Keratinocyte (primary cell): ENCODE measurements around the gene SWAP70. TPM values are rescaled to one million over a fixed set of nuclear protein-coding genes. Genes with fewer than 3 reads are reported as not detected.

Experiments used
- DNase-seq: peaks from one replicate; pipeline ENCODE4 v3.0.0-alpha.2; 2011; ENCODE audit warnings: low read depth, missing footprints, low spot score
- FAIRE-seq: peaks from 2 replicates; lab custom pipeline; 2011; peaks lifted over from hg19 to GRCh38; lab: Jason Lieb, UNC
- H2AFZ ChIP-seq: 2 replicates; pipeline ENCODE4 v1.6.0; 2012; ENCODE audit warnings: low read length, control low read depth, inconsistent platforms; ENCODE audit not compliant: control insufficient read depth
- H3K27ac ChIP-seq: 2 replicates; pipeline ENCODE4 v1.5.1; 2011; ENCODE audit warnings: low read length; ENCODE audit not compliant: control insufficient read depth, insufficient read depth
- H3K27me3 ChIP-seq: 3 replicates; pipeline ENCODE4 v1.6.0; 2011; ENCODE audit warnings: low read length; ENCODE audit not compliant: control insufficient read depth, insufficient read depth; ENCODE audit errors: extremely low read depth
- H3K36me3 ChIP-seq, 2 experiments: 2 replicates in 1 of 2; 3 replicates in 1 of 2; pipeline ENCODE4 v1.5.1; 2011; ENCODE audit warnings: low read length in 2 of 2, mild to moderate bottlenecking in 1 of 2; ENCODE audit not compliant: control insufficient read depth in 2 of 2, insufficient read depth in 2 of 2; ENCODE audit errors: extremely low read depth in 1 of 2
- H3K4me1 ChIP-seq: 3 replicates; pipeline ENCODE4 v1.5.1; 2011; ENCODE audit warnings: low read length; ENCODE audit not compliant: control insufficient read depth, insufficient read depth; ENCODE audit errors: extremely low read depth
- H3K4me2 ChIP-seq: 3 replicates; pipeline ENCODE4 v1.6.0; 2011; ENCODE audit warnings: low read depth, low read length; ENCODE audit not compliant: control insufficient read depth, insufficient read depth; ENCODE audit errors: extremely low read depth
- H3K4me3 ChIP-seq, 3 experiments: fragments of 200-600 bp in 1 of 3; sonication (generic) in 1 of 3; 2 replicates in 2 of 3; 3 replicates in 1 of 3; pipeline ENCODE4 v1.5.1; 2011 to 2016; ENCODE audit warnings: low read length in 3 of 3, mild to moderate bottlenecking in 3 of 3, control low read depth in 2 of 3, inconsistent platforms in 1 of 3, low read depth in 1 of 3, mixed read lengths in 1 of 3, mixed run types in 1 of 3, moderate library complexity in 1 of 3; ENCODE audit not compliant: control insufficient read depth in 2 of 3, insufficient read depth in 2 of 3; ENCODE audit errors: extremely low read depth in 1 of 3
- H3K79me2 ChIP-seq: 2 replicates; pipeline ENCODE4 v1.6.0; 2012; ENCODE audit warnings: low read length; ENCODE audit not compliant: control insufficient read depth, insufficient read depth
- H3K9ac ChIP-seq: 3 replicates; pipeline ENCODE4 v1.6.0; 2011; ENCODE audit warnings: low read length; ENCODE audit not compliant: control insufficient read depth, insufficient read depth; ENCODE audit errors: extremely low read depth
- H3K9me1 ChIP-seq: 3 replicates; pipeline ENCODE4 v1.6.0; 2011; ENCODE audit warnings: low read length; ENCODE audit not compliant: control insufficient read depth, insufficient read depth; ENCODE audit errors: extremely low read depth
- H3K9me3 ChIP-seq: 2 replicates; pipeline ENCODE4 v1.5.1; 2012; ENCODE audit warnings: low read depth, low read length; ENCODE audit not compliant: control insufficient read depth
- H4K20me1 ChIP-seq: 3 replicates; pipeline ENCODE4 v1.6.0; 2011; ENCODE audit warnings: low read length; ENCODE audit not compliant: control insufficient read depth, insufficient read depth; ENCODE audit errors: extremely low read depth
- CTCF ChIP-seq, 3 experiments: IDR thresholded peaks in 1 of 3; conservative IDR thresholded peaks in 1 of 3; optimal IDR thresholded peaks in 1 of 3; 2 replicates in 2 of 3; 3 replicates in 1 of 3; pipeline versions ENCODE3 to v1.5.1; 2011; ENCODE audit warnings: low read length in 3 of 3, mild to moderate bottlenecking in 3 of 3, moderate library complexity in 2 of 3, control low read depth in 1 of 3, inconsistent platforms in 1 of 3; ENCODE audit not compliant: insufficient read depth in 2 of 3; ENCODE audit errors: extremely low read depth in 1 of 3
- EZH2 ChIP-seq: IDR thresholded peaks from one replicate; pipeline ENCODE4 v1.6.1; 2012; ENCODE audit warnings: inconsistent platforms, mild to moderate bottlenecking, low read length, moderate library complexity
- dilution Hi-C: fragments of 300-500 bp; cut with MboI; formaldehyde crosslinking; loops from one replicate; pipeline ENCODE4 v1.7.0; 2020; ENCODE audit warnings: low sequenced_read_pairs; ENCODE audit not compliant: extremely low pct_ligation_motif_present
- polyA plus RNA-seq, 5 experiments: library from polyadenylated mRNA; depleted of rRNA in 3 of 5; stranded (reverse) in 3 of 5; stranded (forward) in 1 of 5; unstranded in 1 of 5; fragments of >200 nt; gene quantifications; 1 replicate in 1 of 5; 2 replicates in 3 of 5; 3 replicates in 1 of 5; pipeline versions ENCODE4 v1.2.1 to v1.2.3, GENCODE V29; 2011 to 2012; ENCODE audit warnings: missing spikeins in 2 of 5, low read depth in 1 of 5, low replicate concordance in 1 of 5

The SWAP70 gene
- polyA plus RNA-seq, 1 donor (not counting 4 experiments of a cell fraction or from before 2014, with no cell fraction given): 28.5 TPM

- Histone ChIP-seq H3K36me3 (peaks cover 5 to 15% of the 10 kb centered on the region in 2 experiments), H3K9ac (no peak overlapping the region), H3K4me3 (no peak overlapping the region), H4K20me1 (no peaks in the 10 kb centered on the region), H2AFZ (no peak overlapping the region), H3K9me3 (no peaks in the 10 kb centered on the region), H3K27ac (no peak overlapping the region), H3K9me1 (no peaks in the 10 kb centered on the region), H3K4me2 (no peak overlapping the region), H3K79me2 (no peaks in the 10 kb centered on the region), H3K27me3 (no peaks in the 10 kb centered on the region), H3K4me1 (peaks cover 6% of the 10 kb centered on the region)
- TF ChIP-seq CTCF (optimal IDR thresholded peaks at IDR 0.05 in 1 of 3, IDR thresholded peaks at IDR 0.05 in 1 of 3, conservative IDR thresholded peaks at IDR 0.05 in 1 of 3; ENCODE audit: extremely low read depth in 1 of 3, insufficient read depth in 2 of 3, low read length in 3 of 3): no peak
- no peak for TF ChIP-seq EZH2
- FAIRE-seq (no peak), DNase-seq (no peak)
- dilution Hi-C loops: no loop called here
These were observed 64.2 kb downstream of the SWAP70 start for GRCh38 chr11:9728058-9728457.

GRCh38 chr11:9731256-9731655, 67.4 kb downstream of the SWAP70 start:
- dilution Hi-C loops: no loop called here
- Histone ChIP-seq H3K79me2 (no peaks in the 10 kb centered on the region), H3K36me3 (peaks cover 9 to 16% of the 10 kb centered on the region in 2 experiments), H3K9me3 (no peaks in the 10 kb centered on the region), H3K4me3 (no peak overlapping the region), H2AFZ (no peak overlapping the region), H3K9ac (no peak overlapping the region), H3K27me3 (no peaks in the 10 kb centered on the region), H3K4me1 (peaks cover 10% of the 10 kb centered on the region), H3K9me1 (no peaks in the 10 kb centered on the region), H3K4me2 (no peak overlapping the region), H3K27ac (no peak overlapping the region), H4K20me1 (no peaks in the 10 kb centered on the region)
- DNase-seq: no peak
- no peak for FAIRE-seq
- TF ChIP-seq EZH2 (no peak), CTCF (optimal IDR thresholded peaks at IDR 0.05 in 1 of 3, IDR thresholded peaks at IDR 0.05 in 1 of 3, conservative IDR thresholded peaks at IDR 0.05 in 1 of 3; ENCODE audit: extremely low read depth in 1 of 3, insufficient read depth in 2 of 3, low read length in 3 of 3) (no peak)
